HG03469 (cell line): Measurements from ENCODE around the gene PALD1.

Source experiments
- ATAC-seq: cut with Tn5 transposase; IDR thresholded peaks from one replicate; pipeline ENCODE4 v1.9.1; 2021; ENCODE audit warnings: mild to moderate bottlenecking, moderate library complexity, moderate number of reproducible peaks; ENCODE audit not compliant: unreplicated experiment

PALD1 gene

GRCh38 chr10:70457759-70458305, 20.7 kb upstream of the PALD1 start:
- ATAC-seq, result no peak

- no peak for ATAC-seq
These were observed 20.1 kb upstream of the PALD1 start for GRCh38 chr10:70458329-70459060.

GRCh38 chr10:70459061-70459773, 19.4 kb upstream of the PALD1 start:
- no peak for ATAC-seq

GRCh38 chr10:70459774-70460490, 18.6 kb upstream of the PALD1 start:
- no peak for ATAC-seq

- no peak for ATAC-seq
These were observed 16.9 kb upstream of the PALD1 start for GRCh38 chr10:70461397-70462348.

GRCh38 chr10:70462349-70462984, 16.1 kb upstream of the PALD1 start:
- no peak for ATAC-seq

- ATAC-seq, result no peak
These were observed 13.3 kb upstream of the PALD1 start for GRCh38 chr10:70465278-70465677.

GRCh38 chr10:70465832-70466231, 12.7 kb upstream of the PALD1 start:
- ATAC-seq, result no peak

GRCh38 chr10:70466951-70467350, 11.6 kb upstream of the PALD1 start:
- ATAC-seq, result no peak

- ATAC-seq, result no peak
These were observed 5.6 kb upstream of the PALD1 start for GRCh38 chr10:70472799-70473454.

- no peak for ATAC-seq
These were observed 3.8 kb upstream of the PALD1 start for GRCh38 chr10:70474780-70475179.

- ATAC-seq, result no peak
These were observed 2.9 kb upstream of the PALD1 start for GRCh38 chr10:70475661-70476060.

GRCh38 chr10:70476249-70477035, 2.1 kb upstream of the PALD1 start:
- ATAC-seq, result no peak

- ATAC-seq, result no peak
These were observed 855 bp upstream of the PALD1 start for GRCh38 chr10:70477661-70478162.

- no peak for ATAC-seq
These were observed 606 bp downstream of the PALD1 start for GRCh38 chr10:70479165-70479581.

- no peak for ATAC-seq
These were observed 1.2 kb downstream of the PALD1 start for GRCh38 chr10:70479626-70480238.

GRCh38 chr10:70480239-70480861, 1.8 kb downstream of the PALD1 start:
- no peak for ATAC-seq
